Germinal center (tissue), 1 donor: ENCODE data around the gene REEP5.
"Not testable (repeated sequence)": the region's sequence is repeated elsewhere in the genome, so short reads cannot be mapped to it uniquely, and the experiment has no call there.

Experiments used
- DNase-seq: peaks from one replicate; pipeline ENCODE4 v3.0.0; 2012; ENCODE audit warnings: mixed read lengths, low spot score

The REEP5 gene

DNA sequence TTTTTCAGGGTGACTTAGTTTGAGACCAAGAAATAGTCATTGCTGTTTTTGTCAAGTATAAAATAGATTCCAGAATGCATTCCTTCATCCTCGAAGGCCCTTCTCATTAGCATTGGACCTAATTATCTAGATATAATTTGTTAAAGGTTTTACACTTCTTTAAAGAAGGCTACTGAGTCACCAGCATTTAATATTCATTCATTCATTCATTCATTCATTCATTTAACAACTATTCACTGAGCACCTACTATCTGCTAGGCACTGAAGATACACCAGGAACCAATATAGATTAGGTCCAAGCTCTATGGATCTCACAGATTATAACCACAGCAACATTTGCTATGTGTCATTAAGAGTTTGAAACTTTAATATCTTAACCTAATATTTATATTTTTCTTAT, 11.1 kb upstream of the REEP5 start:
- DNase-seq = no peak

DNA sequence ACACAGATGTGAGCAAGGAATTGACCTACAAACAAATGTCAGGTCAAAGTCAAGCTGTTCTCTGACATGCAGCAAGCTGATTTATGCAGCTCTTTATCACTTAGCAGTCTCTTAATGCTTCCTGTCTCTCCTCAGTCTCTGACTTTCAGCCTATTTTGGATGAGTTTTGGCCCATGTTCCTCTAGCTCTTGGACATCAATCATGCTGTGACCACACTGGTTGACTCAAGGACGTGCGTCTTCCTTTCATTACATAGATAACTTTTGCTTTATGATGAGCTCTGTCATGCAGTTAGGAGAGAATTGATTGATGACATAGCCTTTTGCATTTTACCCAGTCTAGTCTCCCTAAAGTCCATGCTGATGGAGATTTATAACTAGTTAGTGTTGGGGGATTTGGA, 9.4 kb upstream of the REEP5 start:
- no peak for DNase-seq

DNA sequence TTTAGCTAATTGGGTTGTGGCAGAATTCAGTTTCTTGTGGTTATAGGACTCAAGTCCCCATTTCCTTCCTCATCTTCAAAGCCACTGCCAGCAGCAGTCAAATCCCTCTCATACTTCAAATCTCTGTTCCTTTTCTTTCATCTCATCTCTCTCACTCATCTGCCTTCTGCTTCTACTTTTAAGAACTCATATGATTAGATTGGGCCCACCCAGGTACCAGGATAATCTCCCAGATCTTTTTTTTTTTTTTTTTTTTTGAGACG, 8.0 kb upstream of the REEP5 start:
- peak; percentile 30 for DNase-seq

DNA sequence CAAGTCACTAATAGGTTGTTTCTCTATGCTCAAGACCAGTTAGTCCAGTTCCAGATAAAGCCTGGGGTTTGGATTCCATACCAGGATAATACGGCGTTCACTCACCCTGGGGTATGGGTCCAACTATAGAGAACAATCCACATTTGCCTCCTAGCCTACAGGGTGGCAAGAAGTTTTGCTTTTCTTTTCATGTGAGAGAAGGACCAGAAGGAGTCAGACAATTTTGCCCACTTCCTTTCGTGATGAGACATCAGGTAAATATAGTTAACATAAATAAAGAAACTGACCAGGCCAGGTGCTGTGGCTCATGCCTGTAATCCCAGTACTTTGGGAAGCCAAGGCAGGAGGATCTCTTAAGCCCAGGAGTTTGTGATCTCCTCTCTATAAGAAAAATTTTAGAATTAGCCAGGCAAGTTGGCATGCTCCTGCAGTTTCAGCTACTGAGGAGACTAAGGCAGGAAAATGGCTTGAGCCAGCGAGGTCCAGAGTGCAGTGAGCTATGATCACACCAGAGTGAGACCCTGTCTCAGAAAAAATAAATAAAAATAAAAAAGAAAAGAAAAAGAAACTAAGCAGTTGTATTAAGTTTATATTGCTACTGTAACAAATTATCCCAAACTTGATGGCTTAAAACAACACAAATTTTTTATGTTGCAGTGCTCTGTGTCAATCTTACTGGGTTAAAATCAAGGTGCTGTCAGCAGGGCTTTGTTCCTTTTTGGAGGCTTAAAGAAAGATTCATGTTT, 7.5 kb upstream of the REEP5 start:
- DNase-seq = no peak

DNA sequence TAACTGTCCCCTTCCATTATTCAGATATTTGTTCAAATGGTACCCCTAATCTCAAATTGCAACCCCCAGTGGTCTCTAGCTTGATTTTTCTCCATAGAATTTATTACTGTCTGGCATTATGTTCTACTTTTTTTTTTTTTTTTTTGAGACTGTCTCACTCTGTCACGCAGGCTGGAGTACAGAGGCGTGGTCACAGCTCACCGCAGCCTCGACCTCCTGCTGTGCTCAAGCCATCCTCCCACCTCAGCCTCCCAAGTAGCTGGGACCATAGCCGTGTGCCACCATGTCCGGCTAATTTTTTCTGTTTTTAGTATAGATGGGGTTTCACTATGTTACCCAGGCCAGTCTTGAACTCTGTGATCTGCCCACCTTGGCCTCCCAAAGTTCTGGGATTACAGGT, 2.0 kb upstream of the REEP5 start:
- DNase-seq = no peak

DNA sequence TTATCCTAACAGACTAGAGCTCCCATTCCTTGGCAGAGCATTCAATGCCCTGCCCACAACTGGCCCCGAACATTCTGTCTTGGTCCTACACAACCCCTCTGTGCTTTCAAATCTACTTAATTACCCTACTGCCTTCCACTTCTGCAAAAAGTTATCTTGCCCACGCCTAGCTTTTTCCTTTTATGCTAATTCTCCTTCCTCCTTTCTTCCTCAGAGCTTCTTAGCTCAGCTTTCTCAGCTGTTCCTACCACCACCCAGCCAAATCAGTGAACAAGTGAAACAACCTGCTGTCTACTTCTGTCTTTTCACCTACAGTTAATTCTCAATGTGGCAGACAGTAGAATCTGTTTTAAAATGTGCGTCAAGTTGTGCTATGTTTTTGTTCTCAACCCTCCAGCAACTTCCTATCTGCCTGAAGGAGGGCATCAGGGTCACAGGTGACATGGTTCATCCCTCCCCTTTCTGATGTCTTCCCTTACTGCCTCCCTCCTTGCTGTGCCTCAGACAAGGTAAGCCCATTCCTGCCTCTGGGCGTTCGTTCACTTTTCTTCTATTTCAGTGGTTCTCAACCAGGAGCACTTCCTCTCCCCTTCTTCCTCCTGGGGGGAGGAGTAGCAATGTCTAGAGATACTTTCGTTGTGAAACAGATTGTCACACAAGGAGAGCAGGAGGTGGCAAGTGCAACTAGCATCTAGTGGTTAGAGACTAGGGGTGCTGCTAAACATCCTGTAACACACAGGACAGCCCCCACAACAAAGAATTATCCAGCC, 1.3 kb upstream of the REEP5 start:
- peak; percentile 42 for DNase-seq

DNA sequence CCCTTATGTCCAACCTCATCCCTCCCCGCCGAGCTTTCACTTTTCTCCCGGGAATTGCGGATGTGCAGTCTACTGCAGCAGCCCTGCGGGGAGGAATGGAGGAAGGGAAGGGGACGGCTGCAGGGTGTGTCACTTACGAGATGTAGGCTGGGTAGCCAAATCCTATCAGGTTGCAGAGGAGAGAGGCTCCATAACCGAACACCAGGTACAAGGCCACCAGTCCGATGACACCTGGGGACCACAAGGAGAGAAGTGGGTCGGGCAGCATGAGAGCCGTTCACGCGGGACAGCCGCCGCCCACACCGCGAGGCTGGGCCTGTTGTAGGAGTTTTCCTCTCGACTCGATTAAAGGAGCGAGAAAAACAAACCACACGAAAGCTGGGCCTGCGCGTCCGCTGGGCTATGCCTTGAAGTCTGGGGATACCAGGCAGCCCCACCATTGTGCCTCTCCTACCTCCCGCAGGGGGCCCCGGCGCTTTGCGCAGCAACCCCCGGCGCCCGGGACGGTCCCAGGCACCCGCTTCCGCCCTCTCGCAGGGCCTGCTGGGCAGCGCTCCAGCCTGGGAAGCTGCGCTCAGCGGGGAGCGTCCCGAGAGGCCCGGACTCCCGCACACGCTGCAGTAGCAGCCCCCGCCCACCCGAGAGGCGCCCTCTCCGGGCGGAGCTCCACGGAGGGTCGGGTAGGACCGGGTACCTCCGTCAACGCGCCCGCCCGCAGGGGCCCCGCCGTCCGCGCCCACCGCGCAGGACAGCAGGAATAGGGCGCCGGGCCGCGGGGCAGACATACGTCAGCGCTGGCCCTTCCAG, 798 bp downstream of the REEP5 start:
- DNase-seq = peak; percentile 75

DNA sequence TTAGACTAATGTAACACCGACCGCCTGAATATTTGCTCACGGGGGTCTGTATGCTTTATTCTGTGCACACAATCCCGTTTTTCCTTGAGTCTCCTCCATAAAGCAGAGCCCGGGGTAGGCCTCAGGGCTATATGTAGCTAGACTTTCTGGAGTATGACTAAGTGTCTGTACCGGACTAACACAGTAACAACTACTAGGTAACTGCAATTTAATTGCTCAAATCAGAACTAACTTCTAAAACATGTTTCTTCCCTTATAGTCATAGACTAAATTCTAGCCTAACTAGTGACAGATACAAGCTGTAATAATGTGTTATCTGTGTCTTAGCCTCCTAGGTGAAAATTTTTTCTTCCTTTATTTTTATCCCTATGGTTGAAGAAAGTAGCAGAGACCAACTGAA, 2.1 kb downstream of the REEP5 start:
- DNase-seq = no peak

DNA sequence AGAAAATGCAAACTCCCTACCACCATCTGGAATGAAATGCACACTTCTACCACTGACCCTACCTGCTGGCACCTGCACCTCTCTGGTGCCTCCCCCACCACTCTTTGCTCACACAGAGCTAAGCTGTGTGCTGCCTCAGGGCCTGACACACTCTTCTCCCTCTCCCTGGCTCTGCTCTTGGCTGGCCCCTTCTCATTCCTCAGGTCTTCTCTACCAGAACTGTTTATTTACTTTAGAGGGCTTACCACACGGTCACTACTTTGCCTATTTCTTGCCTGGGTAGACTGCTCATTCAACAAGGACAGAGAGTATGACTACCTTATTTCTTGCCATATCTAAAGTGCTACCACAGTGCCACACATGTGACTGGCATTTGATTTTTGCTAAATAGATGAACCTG, 3.3 kb downstream of the REEP5 start:
- no peak for DNase-seq

DNA sequence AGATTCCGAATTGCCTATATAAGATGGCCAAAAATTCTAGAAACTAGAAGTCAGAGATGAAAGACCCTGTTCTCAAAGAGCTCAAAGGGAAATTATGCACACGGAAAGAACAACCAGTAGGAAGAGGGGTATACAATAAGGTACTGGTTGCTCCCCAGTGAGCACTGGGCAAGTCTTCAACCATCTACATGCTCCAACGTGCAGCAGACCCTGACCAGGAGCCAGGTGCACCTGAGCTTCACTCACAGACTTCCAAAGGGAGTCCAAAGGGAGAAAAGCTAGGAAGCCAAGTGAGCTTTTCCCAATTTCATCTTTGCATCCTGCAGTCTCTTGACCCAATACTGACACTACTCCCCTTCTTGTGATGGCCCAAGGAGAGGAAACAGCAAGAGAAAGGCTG, 3.9 kb downstream of the REEP5 start:
- DNase-seq = no peak

DNA sequence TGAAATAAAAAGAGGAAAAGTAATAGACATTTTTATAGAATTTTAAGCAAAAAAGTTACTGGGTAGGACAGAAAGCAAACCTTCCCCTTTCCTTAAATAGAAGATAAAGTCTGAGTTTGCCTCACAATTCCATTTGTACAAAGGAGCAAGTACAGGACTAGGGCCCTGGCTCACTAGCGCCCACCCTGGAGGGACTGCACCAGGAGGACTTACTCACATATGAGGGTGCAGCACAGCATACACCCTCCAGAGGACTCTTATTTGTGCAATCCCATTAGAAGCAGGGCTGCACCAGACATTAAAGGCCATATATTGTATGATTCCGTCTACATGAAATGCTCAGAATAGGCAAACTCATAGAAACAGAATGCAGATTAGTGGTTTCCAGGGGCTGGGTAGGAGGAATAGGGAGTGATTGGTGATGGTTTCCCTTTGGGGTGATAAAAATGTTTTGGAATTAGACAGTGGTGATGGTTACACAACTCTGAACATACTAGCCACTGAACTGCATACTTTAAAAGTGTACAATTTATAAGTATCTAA, 4.5 kb downstream of the REEP5 start:
- no peak for DNase-seq

DNA sequence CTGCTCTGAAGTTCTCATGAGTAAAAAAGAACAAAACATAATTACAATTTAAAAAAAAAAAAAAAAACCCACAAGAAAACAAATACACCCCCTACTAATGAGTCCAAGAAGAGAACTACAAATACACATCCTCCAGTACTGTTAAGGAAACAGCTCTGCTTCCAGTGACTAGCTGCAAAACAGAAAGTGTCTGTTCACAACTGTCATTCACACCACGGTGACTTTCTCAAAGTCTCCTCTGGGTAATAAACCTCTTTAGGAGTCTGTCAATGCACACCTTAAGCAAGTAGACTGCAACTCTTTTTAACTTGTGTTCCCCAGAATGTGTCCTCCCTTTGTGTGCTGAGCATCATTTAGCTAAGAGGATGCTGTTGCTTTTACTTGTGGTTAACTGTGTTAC, 6.2 kb downstream of the REEP5 start:
- no peak for DNase-seq

DNA sequence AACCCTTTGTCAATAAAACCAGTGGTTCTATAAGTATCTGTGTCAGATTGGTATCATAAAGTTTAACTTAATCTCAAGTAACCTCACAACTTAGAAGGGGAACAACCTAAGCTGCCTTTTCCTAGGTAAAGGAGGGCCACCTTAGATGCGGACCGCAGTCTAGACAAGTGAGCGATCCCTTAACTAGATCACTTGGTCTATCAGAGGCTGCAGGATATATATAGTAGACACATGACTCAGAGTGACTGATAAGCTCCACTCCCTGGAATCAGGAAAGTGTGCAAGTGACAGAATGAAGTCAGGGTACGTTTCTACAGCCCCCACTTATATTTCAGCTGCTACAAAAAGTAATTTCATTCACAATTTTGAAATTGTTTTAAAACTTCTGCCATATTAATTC, 7.4 kb downstream of the REEP5 start:
- no peak for DNase-seq

DNA sequence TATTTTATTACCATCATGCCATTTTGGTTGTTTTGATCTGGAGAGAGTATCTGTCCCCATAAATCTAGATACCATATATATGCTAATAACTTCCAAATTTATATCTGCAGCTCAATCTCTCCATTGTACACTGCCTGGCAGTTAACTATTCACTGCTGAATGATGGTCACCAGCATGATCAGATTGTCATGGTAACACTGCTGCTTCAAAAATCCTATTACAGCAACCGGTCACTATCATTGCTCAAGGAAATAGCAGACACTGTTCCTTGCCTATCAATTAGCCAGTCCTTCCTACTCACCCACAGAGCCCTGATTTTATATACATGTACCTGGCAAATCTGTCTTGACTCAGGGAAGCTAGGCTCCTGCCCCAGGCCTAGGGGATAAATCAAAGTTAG, 11.5 kb downstream of the REEP5 start:
- no peak for DNase-seq

DNA sequence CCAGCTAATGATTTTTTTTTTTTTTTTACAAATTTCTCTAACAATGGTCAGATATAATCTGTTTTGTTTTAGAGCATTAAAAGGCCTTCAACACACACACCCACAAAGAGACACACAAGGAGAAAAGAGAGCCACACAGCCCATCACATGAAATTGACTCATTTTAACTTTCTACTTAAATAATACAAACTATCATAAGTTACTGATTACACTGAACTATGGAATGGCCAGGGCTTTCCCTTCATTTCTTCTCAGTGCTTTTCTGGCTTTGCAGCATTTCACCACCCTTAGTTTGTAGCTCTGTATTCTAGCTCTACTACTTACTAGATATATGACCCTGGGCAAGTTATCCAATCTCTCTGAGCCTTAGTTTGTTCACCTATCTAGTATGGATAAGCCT, 13.2 kb downstream of the REEP5 start:
- DNase-seq = no peak

DNA sequence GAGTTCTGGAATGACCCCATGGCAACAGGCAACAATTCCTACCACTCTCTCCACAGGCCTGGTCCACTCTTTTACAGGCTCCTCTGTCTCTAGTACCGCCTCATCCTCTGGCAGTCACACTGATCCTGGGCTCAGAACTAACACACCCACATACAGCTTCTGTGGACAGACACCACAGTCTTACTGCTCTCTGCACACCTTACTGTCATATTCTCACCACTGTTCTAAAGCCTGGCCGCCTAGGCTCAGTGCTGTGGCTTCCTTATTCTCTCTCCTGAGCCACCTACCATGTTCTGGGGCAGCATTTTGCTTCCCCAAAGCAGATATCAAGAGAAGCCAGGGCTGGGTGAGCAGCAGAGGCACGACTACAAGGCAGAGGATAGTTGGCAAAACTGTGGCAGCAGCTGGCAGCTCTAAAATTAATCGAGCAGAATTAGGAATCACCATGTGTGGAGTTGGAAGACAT, 14.8 kb downstream of the REEP5 start:
- DNase-seq = no peak

DNA sequence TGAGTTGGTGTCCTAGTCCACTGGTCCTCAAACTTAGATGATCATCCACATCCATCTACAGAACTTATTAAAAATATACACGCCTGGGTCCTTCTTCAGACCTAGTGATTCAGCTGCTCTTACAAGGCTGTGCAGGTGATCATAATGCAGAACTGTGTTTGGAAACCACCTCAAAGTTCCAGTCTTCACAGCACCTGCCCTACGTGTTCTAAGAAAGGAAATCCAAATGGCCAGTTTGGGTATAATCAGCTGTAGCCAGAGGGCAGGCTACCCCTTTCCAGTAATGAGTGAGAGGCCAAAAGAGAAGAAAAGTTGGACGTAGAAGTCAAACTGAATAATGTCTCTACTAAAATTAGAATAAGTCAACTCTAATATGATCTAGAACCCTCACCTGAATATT, 15.4 kb downstream of the REEP5 start:
- no peak for DNase-seq

DNA sequence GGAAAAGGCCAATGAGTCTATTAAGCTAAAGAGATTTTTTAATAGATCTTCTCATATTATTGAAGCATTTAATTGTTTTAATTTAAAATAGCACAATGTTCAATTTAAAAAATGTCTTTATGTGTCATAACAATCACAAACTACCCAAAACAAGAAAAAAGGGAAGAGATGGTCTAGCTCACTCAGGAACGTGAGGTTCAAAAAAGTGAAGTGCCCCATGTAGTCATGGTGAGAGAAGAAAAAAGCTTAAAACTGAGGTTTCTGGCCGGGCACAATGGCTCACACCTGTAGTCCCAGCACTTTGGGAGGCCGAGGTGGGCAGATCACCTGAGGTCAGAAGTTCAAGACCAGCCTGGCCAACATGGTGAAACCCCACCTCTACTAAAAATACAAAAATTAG, 17.0 kb downstream of the REEP5 start:
- not testable (repeated sequence) for DNase-seq

DNA sequence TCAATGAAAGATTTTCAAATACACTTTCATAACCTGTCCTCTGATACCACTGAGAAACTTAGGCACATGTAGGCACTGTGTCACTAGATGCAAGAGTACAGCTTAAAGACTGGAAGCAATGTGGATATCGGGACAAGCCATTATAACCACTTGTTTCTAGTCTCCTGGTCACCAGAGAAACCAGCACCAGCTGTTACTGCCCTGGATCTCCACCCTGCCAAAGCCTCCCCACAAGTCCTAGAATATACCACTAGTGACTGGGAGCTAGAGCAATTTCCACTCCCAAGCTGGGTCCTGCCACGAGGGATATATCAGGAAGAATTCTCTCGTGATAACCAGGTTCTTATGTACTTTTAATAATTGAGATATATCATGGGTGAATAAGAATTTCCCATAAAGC, 19.5 kb downstream of the REEP5 start:
- no peak for DNase-seq

DNA sequence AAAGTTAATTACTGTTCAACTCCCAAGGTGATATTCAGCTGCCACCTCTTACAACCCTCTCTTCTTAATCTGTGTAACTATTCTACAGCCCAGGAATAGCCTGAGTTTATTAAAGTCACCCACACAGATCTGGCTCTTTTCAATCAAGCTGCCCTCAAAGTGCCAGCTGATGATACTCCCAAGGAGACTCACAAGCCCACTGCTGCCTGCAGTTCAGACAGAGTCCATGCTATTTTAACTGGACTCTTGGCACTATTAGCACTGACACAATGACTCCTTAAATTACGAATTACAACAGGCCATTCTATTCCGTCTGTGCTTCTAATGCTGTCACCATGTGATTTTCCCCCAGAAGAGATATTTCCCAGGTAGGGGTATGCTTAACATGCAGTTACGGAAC, 26.3 kb downstream of the REEP5 start:
- no peak for DNase-seq

DNA sequence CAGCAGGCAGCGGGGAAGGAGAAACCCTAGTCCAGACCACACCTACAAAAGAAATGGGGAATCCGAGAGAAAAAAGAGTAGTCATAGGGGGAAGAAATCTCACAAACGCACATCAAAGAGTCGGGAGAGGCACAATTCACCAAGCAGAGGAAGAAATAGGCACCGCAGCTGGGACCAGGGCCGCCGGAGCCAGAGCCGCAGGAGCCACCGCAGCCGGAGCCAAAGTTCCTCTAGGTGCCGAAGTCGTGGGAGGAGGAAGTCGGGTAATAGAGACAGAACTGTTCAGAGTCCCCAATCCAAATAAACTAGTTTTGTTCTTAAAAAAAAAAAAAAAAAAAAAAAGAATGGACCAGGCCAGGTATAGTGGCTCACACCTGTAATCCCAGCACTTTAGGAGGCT, 29.3 kb downstream of the REEP5 start:
- no peak for DNase-seq

DNA sequence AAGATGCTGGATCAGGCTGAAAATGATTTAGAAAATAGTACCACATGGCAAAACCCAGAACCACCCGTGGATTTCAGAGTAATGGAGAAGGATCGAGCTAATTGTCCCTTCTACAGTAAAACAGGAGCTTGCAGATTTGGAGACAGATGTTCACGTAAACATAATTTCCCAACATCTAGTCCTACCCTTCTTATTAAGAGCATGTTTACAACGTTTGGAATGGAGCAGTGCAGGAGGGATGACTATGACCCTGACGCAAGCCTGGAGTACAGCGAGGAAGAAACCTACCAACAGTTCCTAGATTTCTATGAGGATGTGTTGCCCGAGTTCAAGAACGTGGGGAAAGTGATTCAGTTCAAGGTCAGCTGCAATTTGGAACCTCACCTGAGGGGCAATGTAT, 30.0 kb downstream of the REEP5 start:
- DNase-seq = not testable (repeated sequence)

DNA sequence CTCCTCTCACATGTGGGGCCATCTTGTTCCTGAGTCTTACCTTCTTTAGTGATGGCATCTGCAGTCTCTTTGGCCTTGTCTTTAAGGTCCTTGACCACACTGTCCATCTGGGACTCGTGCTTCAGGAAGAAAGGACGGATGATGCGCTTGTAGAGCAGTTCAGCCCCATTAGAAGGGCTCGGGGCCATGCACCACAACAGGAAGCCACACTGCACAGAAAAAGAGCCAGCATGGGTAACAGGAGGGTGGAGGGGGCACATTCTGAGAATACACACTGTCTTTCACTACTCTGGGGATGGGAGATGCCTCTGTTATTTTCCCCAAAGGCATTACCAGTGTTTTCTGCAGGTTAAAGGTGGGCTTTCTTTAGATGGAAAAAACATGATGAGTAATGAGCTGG, 35.1 kb downstream of the REEP5 start:
- no peak for DNase-seq
